Parathyroid adenoma (tissue), 2 donors: ENCODE measurements around the gene LITAF.
"Not testable (repeated sequence)": the region's sequence is repeated elsewhere in the genome, so short reads cannot be mapped to it uniquely, and the experiment has no call there.

Experiments
- H2AFZ ChIP-seq: fragments of 300-600 bp; sonication (generic); one replicate; pipeline ENCODE4 v1.7.0; 2017; ENCODE audit warnings: antibody characterized with exemption, mild to moderate bottlenecking
- H3K27ac ChIP-seq: fragments of 300-600 bp; sonication (generic); one replicate; pipeline ENCODE4 v1.7.0; 2017
- H3K27me3 ChIP-seq: fragments of 300-600 bp; sonication (generic); one replicate; pipeline ENCODE4 v1.7.0; 2017; ENCODE audit warnings: low read length; ENCODE audit not compliant: control insufficient read depth, insufficient read depth
- H3K36me3 ChIP-seq: fragments of 300-600 bp; sonication (generic); one replicate; pipeline ENCODE4 v1.7.0; 2017; ENCODE audit warnings: low read length; ENCODE audit not compliant: control insufficient read depth, insufficient read depth
- H3K4me1 ChIP-seq: fragments of 300-600 bp; sonication (generic); one replicate; pipeline ENCODE4 v1.7.0; 2017; ENCODE audit warnings: control low read depth
- H3K4me2 ChIP-seq: fragments of 300-600 bp; sonication (generic); one replicate; pipeline ENCODE4 v1.7.0; 2017; ENCODE audit warnings: low read length
- H3K4me3 ChIP-seq: fragments of 300-600 bp; sonication (generic); one replicate; pipeline ENCODE4 v1.7.0; 2017; ENCODE audit warnings: low read depth, low read length
- H3K79me2 ChIP-seq: fragments of 300-600 bp; sonication (generic); one replicate; pipeline ENCODE4 v1.7.0; 2017; ENCODE audit warnings: control low read depth
- H3K9ac ChIP-seq: fragments of 300-600 bp; sonication (generic); one replicate; pipeline ENCODE4 v1.7.0; 2017; ENCODE audit warnings: mild to moderate bottlenecking
- H3K9me3 ChIP-seq: fragments of 300-600 bp; sonication (generic); one replicate; pipeline ENCODE4 v1.7.0; 2017; ENCODE audit warnings: low read length; ENCODE audit not compliant: control insufficient read depth
- CTCF ChIP-seq: fragments of 300-600 bp; sonication (generic); IDR thresholded peaks from one replicate; pipeline ENCODE4 v1.7.0; 2017; ENCODE audit warnings: antibody characterized with exemption, mild to moderate bottlenecking
- donor health status: primary hyperparathyroidism.

LITAF gene

GRCh38 chr16:11597235-11598095 is 10.7 kb upstream of the LITAF start:
- Histone ChIP-seq H3K9me3 (no peaks in the 10 kb centered on the region), H3K27me3 (no peaks in the 10 kb centered on the region), H3K79me2 (no peaks in the 10 kb centered on the region), H3K27ac (no peak overlapping the region), H3K4me3 (no peak overlapping the region), H3K36me3 (no peaks in the 10 kb centered on the region), H3K9ac (no peak overlapping the region), H3K4me1 (no peaks in the 10 kb centered on the region), H3K4me2 (no peak overlapping the region), H2AFZ (no peak overlapping the region)
- TF ChIP-seq CTCF: no peak

DNA sequence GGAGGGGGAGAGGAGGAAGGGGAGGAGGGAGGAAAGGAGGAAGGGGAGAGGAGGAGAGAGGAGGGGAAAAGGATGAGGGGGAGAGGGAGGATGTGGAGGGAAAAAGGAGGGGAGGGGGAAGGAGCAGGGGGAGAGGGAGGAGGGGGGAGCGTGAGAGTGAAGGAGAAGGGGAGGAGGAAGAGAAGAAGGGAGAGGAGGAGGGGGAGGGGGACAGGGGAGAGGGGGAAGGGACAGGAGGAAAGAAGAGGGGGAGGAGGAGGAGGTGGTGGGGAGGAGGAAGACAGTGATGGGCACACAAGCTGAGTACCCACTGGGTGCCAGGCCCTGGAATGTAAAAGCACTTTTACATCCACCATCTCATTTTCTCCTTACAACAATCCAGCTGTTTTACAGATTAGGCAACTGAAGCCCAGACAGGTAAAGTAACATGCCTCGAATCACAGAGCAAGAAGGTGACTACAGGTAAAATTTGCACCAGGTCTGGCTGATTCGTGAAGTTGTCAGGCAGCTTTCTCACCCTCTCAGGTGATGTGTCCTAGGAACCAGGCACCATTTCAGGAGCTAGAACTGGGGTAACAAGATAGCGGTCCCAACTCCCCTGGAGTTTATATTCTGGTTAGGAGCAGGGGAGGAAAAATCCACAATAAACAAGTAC is 10.0 kb upstream of the LITAF start:
- no peak overlapping the region for H3K9ac ChIP-seq
- no peak for TF ChIP-seq CTCF
- H2AFZ ChIP-seq: no peak overlapping the region
- H3K27ac ChIP-seq: no peak overlapping the region
- no peak overlapping the region for H3K4me2 ChIP-seq
- H3K79me2 ChIP-seq: no peaks in the 10 kb centered on the region
- no peak overlapping the region for H3K4me3 ChIP-seq
- no peaks in the 10 kb centered on the region for H3K9me3 ChIP-seq
- no peaks in the 10 kb centered on the region for H3K4me1 ChIP-seq
- H3K27me3 ChIP-seq: no peaks in the 10 kb centered on the region
- H3K36me3 ChIP-seq: no peaks in the 10 kb centered on the region

DNA sequence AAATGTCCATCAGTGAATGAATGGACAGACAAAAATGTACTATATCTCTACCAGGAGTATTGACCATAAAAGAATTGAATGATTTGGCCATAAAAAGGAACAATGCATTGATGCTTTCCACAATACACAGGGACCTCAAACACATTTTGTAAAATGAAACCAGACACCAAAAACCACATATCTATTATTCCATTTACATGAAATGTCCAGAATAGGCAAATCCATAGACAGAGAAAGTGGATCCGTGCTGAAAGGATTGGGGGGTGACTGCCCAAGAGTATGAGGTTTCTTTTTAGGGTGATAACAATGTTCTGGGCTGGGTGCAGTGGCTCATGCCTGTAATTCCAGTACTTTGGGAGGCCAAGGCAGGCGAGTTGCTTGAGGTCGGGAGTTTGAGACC is 6.9 kb upstream of the LITAF start:
- Histone ChIP-seq H3K79me2 (no peaks in the 10 kb centered on the region), H3K9me3 (no peaks in the 10 kb centered on the region), H3K4me3 (no peak overlapping the region), H3K4me2 (no peak overlapping the region), H3K4me1 (no peaks in the 10 kb centered on the region), H3K9ac (no peak overlapping the region), H3K36me3 (no peaks in the 10 kb centered on the region), H2AFZ (no peak overlapping the region), H3K27me3 (no peaks in the 10 kb centered on the region), H3K27ac (no peak overlapping the region)
- TF ChIP-seq CTCF: no peak

DNA sequence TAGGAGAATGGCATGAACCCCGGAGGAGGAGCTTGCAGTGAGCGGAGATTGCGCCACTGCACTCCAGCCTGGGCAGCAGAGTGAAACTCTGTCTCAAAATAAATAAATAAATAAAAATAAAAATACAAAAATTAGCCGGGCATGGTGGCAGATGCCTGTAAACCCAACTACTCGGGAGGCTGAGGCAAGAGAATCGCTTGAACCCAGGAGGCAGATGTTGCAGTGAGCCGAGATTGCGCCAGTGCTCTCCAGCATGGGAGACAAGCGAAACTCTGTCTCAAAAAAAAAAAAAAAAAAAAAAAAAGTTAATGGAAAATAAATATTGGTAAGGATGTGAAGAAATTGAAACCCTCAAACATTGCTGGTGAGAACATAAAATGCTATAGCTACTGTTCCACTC is 6.4 kb upstream of the LITAF start:
- not testable (repeated sequence) for H3K4me2 ChIP-seq, H3K9me3 ChIP-seq, H3K27me3 ChIP-seq, H3K79me2 ChIP-seq, H3K36me3 ChIP-seq, H3K4me3 ChIP-seq, H2AFZ ChIP-seq, H3K27ac ChIP-seq, H3K4me1 ChIP-seq, H3K9ac ChIP-seq

- H2AFZ ChIP-seq, H3K9ac ChIP-seq, H3K27ac ChIP-seq, H3K36me3 ChIP-seq, H3K4me3 ChIP-seq, H3K9me3 ChIP-seq, H3K27me3 ChIP-seq, H3K79me2 ChIP-seq, H3K4me2 ChIP-seq, H3K4me1 ChIP-seq: not testable (repeated sequence)
Observed at GRCh38 chr16:11591630-11592029, 4.9 kb upstream of the LITAF start.
